ENCODE measurements around the gene KRTAP10-2.

DNA sequence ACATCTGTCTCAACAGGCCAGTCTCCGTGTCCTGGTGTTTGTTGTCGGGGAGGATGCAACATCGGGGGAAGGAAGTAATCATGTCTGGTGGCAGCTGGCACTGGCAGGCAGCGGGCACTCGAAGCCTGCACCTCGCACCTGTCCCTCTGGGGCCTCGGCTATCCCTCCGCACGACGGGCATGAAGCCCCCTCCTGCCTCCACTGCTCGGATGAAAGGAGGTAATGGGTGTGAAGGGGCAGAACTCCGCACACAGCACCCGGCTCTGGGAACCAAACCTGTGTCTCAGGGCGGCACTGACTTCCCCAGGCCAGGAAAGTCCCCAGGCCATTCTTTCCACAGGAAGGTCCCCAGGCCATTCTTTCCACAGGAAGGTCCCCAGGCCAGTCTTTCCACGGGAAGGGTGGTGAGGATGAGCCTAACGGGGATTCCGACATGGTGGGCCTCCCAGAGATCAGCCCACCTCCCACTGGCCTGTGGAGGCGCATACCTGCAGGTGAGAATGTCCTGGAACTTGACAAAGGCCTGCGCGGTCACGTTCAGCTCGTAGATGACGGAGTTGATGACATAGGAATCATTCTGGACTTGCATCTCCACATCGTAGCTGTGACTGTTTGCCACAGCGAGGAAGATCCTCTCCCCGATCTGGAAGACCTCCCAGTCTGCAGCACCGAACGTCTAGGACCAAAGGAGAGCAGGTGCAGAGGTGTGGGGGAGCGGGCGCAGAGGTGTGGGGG is 42.4 kb downstream of the KRTAP10-2 start:
- TF ChIP-seq CTCF (IDR thresholded peaks at IDR 0.05) (no peak), POLR2A (IDR thresholded peaks at IDR 0.05) (no peak)
